ENCODE measurements around the gene PCMTD2.

DNA sequence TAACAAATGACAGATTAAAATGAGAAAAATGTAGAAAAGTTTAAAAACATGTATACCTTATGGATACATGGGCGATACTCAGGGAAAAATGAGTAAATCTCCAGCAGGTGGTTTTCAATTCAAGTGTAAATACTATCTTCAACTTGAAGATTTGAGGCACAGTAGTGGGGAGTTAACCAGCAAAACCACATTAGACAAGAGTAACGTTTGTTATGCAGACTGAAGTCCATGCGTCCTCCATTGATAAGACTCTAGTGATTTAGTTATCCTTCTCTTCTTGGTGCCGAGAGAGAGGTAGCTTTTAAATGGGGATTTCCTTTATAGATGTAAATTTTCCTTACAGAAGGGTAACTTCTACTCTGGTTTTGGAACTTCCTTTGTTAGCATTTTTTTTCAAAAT lies 28.1 kb downstream of the PCMTD2 start:
- TF ChIP-seq, protein P1, sequence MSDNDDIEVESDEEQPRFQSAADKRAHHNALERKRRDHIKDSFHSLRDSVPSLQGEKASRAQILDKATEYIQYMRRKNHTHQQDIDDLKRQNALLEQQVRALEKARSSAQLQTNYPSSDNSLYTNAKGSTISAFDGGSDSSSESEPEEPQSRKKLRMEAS (IDR thresholded peaks at IDR 0.05; ENCODE audit: low read depth, low read length), result no peak
- TF ChIP-seq, protein P2, sequence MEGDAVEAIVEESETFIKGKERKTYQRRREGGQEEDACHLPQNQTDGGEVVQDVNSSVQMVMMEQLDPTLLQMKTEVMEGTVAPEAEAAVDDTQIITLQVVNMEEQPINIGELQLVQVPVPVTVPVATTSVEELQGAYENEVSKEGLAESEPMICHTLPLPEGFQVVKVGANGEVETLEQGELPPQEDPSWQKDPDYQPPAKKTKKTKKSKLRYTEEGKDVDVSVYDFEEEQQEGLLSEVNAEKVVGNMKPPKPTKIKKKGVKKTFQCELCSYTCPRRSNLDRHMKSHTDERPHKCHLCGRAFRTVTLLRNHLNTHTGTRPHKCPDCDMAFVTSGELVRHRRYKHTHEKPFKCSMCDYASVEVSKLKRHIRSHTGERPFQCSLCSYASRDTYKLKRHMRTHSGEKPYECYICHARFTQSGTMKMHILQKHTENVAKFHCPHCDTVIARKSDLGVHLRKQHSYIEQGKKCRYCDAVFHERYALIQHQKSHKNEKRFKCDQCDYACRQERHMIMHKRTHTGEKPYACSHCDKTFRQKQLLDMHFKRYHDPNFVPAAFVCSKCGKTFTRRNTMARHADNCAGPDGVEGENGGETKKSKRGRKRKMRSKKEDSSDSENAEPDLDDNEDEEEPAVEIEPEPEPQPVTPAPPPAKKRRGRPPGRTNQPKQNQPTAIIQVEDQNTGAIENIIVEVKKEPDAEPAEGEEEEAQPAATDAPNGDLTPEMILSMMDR (IDR thresholded peaks at IDR 0.05; ENCODE audit: low read depth, low read length), result no peak
- TF ChIP-seq POLR2A (IDR thresholded peaks at IDR 0.05; ENCODE audit: extremely low read depth, insufficient read length) (no peak), MYC (IDR thresholded peaks at IDR 0.05; ENCODE audit: low read depth, low read length) (no peak)
